Measurements from ENCODE around the gene ACOT6.
"Not testable (repeated sequence)": the region's sequence is repeated elsewhere in the genome, so short reads cannot be mapped to it uniquely, and the experiment has no call there.

The ACOT6 gene

GRCh38 chr14:73630009-73630780, 17.9 kb downstream of the ACOT6 start:
- H3K27ac ChIP-seq, result no peak overlapping the region
- TF ChIP-seq CTCF (IDR thresholded peaks at IDR 0.05; ENCODE audit: low read depth, low read length), result no peak
- H3K36me3 ChIP-seq, result no peaks in the 10 kb centered on the region
- no peak overlapping the region for H3K4me3 ChIP-seq (ENCODE audit: low read depth, low read length)
- H3K27me3 ChIP-seq (ENCODE audit: insufficient read depth, low read depth, severe bottlenecking), result no peaks in the 10 kb centered on the region
- no peaks in the 10 kb centered on the region for H3K9me3 ChIP-seq (ENCODE audit: severe bottlenecking)
- no peak for DNase-seq

GRCh38 chr14:73633116-73634010, 21.0 kb downstream of the ACOT6 start:
- H3K9me3 ChIP-seq (ENCODE audit: severe bottlenecking), result no peaks in the 10 kb centered on the region
- peak overlapping the region; percentile 55 for H3K4me3 ChIP-seq (ENCODE audit: low read depth, low read length)
- H3K27ac ChIP-seq, result no peak overlapping the region; the same call in 1 of the 2 replicates
- DNase-seq, result peak; percentile 60
- H3K36me3 ChIP-seq, result no peaks in the 10 kb centered on the region
- TF ChIP-seq CTCF (IDR thresholded peaks at IDR 0.05; ENCODE audit: low read depth, low read length), result peak; percentile 68; the same call in 1 of the 2 replicates
- H3K27me3 ChIP-seq (ENCODE audit: insufficient read depth, low read depth, severe bottlenecking), result no peaks in the 10 kb centered on the region

- peak; percentile 45 for DNase-seq
- peak overlapping the region; percentile 17 for H3K27ac ChIP-seq
- peak; percentile 54 for TF ChIP-seq CTCF (IDR thresholded peaks at IDR 0.05; ENCODE audit: low read depth, low read length)
- no peaks in the 10 kb centered on the region for H3K9me3 ChIP-seq (ENCODE audit: severe bottlenecking)
- H3K4me3 ChIP-seq (ENCODE audit: low read depth, low read length), result peak overlapping the region; percentile 55
- no peaks in the 10 kb centered on the region for H3K27me3 ChIP-seq (ENCODE audit: insufficient read depth, low read depth, severe bottlenecking)
- no peaks in the 10 kb centered on the region for H3K36me3 ChIP-seq
Measured at GRCh38 chr14:73634011-73634833, 21.9 kb downstream of the ACOT6 start.

DNA sequence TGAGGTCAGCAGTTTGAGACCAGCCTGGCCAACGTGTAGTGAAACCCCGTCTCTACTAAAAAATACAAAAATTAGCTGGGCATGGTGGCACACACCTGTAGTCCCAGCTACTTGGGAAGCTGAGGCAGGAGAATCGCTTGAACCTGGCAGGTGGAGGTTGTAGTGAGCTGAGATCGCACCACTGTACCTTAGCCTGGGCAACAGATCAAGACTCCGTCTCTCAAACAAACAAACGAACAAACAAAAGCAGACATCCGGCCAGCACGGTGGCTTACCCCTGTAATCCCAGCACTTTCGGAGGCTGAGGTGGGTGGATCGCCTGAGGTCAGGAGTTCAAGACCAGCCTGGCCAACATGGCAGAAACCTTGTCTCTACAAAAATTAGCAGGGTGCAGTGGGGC, 24.0 kb downstream of the ACOT6 start:
- H3K27me3 ChIP-seq (ENCODE audit: insufficient read depth, low read depth, severe bottlenecking); H3K4me3 ChIP-seq (ENCODE audit: low read depth, low read length); H3K9me3 ChIP-seq (ENCODE audit: severe bottlenecking): not testable (repeated sequence)

DNA sequence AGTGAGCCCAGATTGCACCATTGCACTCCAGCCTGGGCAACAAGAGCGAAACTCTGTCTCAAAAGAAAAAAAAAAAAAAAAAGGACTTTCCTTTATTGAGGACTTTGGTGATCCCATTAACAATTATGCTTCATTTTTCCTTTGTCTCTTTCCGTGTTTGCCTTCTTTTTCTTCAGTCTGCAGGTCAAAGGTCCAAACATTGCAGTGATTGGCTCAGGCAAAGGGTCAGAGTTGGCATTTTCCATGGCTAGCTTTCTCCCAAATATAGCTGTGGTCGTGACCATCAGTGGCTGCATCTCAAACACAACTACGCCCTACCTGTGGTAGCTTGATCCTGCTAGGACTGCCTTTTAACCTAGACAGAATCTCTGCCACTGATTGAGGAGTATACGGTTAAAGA, 25.5 kb downstream of the ACOT6 start:
- Histone ChIP-seq H3K4me3 (ENCODE audit: low read depth, low read length) (no peak overlapping the region), H3K36me3 (no peaks in the 10 kb centered on the region), H3K27ac (no peak overlapping the region), H3K9me3 (ENCODE audit: severe bottlenecking) (no peaks in the 10 kb centered on the region), H3K27me3 (ENCODE audit: insufficient read depth, low read depth, severe bottlenecking) (no peaks in the 10 kb centered on the region)
- TF ChIP-seq CTCF (IDR thresholded peaks at IDR 0.05; ENCODE audit: low read depth, low read length), result no peak
- DNase-seq, result no peak

More for the DNA sequence above, 24.0 kb downstream of the ACOT6 start:
- H3K36me3 ChIP-seq, DNase-seq, H3K27ac ChIP-seq: not testable (repeated sequence)
